GM18507 (cell line): ENCODE data around the gene CDH3.

Experiments
- DNase-seq: peaks from one replicate; pipeline ENCODE4 v3.0.0; 2011; ENCODE audit warnings: low read depth; ENCODE audit not compliant: insufficient read length; ENCODE audit errors: extremely low spot score
- FAIRE-seq: peaks from 2 replicates; lab custom pipeline; 2011; peaks lifted over from hg19 to GRCh38; lab: Jason Lieb, UNC

The CDH3 gene

DNA sequence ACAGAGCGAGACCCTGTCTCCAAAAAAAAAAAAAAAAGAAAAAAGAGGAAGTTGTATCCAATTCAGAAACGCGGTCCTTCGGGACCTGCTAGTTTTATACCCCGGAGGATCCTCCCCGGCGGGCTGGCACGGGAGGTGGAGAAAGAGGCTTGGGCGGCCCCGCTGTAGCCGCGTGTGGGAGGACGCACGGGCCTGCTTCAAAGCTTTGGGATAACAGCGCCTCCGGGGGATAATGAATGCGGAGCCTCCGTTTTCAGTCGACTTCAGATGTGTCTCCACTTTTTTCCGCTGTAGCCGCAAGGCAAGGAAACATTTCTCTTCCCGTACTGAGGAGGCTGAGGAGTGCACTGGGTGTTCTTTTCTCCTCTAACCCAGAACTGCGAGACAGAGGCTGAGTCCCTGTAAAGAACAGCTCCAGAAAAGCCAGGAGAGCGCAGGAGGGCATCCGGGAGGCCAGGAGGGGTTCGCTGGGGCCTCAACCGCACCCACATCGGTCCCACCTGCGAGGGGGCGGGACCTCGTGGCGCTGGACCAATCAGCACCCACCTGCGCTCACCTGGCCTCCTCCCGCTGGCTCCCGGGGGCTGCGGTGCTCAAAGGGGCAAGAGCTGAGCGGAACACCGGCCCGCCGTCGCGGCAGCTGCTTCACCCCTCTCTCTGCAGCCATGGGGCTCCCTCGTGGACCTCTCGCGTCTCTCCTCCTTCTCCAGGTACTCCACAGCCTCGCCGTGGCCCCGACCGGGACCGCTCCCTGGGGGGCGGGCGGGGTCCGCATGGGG is at the start of gene CDH3:
Gene CDH3, plus strand, starts transcription at position 596 of the 779 bp plus-strand sequence. Its CDS starts 70 bp downstream, at position 666.
- DNase-seq: no peak
- FAIRE-seq: no peak

DNA sequence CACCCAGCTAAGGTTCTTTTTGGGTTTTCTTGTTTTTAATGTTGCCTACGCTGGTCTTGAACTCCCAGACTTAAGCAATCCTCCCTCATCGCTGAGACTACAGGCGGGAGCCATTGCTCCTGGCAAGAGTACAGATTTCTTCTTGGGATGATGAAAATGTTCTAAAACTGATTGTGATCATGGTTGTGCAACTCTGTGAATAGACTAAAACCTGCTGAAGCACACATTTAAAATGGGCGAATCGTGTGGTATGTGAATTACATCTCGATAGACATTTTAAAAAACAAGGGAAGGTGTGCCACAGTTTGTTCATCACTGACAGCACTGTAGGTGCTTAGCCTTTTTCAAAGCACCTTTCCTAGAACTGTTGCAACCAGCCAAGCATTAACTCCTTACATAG is 48.8 kb upstream of the CDH3 start:
- FAIRE-seq: no peak
- no peak for DNase-seq

DNA sequence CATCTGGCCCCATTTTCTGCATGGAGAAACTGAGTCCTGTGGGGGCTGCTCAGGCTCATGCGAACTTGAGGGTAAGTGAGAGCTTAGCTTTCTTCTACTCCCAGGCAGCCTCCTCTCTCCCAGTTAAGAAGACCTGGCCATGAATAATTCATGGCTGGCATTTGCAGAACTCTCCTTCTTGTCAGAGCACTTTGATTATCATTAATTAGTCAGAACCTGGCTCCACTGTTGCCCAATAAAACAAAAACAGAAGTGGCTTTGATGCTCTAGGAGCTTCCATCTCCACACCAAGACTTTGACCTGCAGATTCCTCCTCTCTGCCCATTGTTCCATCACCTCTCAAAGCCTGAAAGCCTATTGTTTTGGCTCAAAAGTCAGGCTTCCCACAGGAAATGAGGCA is 45.5 kb upstream of the CDH3 start:
- no peak for DNase-seq

DNA sequence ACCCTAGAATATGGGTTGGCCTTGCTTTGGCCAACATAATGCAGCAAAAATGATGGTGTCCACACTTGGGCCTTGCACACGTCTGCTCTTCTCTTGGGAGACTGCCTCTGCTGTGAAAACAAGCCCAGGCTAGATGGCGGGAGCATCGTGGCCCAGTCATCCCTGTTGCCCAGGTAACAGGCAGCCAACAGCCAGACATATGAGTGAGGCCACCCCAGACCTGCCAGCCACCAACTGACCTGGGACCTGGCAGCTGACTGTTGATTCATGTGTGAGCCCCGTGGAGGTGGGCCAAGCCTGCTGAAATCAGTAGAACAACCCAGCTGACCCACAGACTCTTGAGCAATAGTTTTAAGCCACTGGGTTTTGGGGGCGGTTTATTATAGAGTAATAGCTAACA is 39.4 kb upstream of the CDH3 start:
- DNase-seq (no peak), FAIRE-seq (no peak)

More for the DNA sequence above, 45.5 kb upstream of the CDH3 start:
- FAIRE-seq: no peak

DNA sequence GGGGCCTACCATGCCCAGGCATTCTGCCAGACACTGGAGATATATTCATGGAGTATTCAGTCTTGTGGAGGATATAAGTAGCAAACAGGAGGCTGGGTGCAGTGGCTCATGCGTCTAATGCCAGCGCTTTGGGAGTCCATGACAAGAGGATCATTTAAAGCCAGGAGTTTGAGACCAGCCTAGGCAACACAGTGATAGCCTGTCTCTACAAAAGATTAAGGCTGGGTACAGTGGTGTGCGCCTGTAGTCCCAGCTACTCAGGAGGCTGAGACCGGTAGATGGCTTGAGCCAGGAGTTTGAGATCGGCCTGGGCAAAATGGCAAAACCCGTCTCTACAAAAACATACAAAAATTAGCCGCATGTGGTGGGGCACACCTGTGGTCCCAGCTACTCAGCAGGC is 37.7 kb upstream of the CDH3 start:
- FAIRE-seq (no peak), DNase-seq (no peak)

DNA sequence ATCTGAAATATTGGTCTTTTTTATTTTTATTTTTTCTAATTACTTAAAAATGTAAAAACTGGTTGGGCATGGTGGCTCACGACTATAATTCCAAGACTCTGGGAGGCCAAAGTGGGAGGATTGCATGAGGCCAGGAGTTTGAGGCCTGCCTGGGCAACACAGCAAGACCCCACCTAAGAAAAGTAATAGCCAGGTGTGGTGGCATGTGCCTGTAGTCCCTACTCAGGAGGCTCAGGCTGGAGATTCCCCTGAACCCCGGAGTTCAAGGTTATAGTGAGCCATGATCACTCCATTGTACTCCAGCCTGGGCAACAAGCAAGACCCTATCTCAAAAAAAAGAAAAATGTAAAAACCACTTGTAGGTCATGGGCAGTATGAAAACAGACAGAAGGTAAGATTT is 36.8 kb upstream of the CDH3 start:
- DNase-seq: no peak
- FAIRE-seq: no peak

DNA sequence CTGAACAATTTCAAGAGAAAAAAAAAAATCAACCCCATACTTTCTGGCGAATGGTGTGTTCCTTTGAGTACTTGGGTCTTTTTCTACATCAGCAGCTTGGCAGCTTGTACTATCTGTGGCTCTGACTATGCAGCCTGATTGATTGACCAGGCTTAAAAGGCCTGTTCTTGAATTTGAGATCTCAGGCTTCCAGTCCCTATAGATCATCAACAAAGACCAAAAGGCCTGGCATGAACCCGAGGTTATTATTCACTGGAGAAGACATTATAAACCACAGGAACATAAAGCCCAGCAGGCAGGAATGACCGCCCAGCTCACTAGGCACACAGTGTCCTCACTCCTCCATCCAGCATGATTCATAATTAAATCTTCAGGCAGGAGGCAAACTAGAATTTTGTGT is 32.1 kb upstream of the CDH3 start:
- no peak for FAIRE-seq
- DNase-seq: no peak

DNA sequence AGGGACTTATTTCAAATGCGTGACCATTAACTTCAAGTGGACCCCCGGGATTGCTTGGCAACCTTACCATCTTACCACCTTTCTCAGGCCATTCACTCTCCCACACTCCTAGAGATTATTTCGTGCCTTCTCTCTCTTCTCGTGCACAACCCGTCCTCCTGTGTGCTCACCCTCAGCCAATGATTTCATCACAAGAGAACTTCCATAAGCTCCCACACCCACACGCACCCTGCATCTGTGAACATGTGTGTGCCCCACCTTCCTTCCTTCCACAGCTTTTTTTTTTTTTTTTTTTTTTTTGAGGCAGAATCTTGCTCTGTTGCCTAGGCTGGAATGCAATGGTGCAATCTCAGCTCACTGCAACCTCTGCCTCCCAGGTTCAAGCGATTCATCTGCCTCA is 27.4 kb upstream of the CDH3 start:
- DNase-seq (no peak), FAIRE-seq (no peak)

DNA sequence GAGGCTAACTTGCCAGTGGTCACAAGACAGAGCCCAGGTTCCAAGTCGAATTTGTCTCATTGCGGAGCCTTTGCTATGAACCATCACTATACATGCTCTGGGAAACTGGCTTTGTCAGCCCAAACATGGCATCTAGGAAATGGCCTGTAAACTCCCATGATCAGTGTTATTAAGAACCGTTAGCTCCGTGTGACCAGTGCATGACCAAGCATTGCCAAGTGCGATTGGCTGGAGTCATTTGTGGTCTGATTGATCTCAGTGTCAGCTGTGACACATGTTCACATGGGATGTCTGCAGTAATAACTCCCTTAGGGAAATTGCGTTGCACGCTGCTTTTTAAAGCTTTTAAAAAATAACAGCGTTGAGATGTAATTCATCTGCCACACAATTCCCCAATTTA is 18.6 kb upstream of the CDH3 start:
- DNase-seq (no peak), FAIRE-seq (no peak)

DNA sequence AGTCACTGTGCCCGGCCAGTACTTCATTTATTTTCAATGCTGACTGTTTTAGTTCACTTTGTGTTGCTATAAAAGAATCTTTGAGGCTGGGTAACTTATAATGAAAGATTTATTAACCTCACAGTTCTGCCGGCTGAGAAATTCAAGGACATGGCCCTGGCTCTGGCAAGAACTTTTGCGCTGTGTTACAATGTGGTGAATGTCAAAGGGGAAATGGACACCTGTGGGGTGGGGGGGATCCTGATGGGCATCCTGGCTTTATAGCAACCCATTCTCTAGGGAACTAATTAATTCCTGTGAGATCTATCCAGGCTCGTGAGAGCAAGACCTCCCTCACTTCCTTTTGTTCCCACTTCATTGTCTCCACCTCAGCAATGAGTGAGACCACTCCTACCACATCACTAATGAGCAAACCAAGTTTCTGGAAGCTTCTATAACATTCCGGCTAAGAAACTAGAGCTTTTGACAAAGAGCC is 17.1 kb upstream of the CDH3 start:
- DNase-seq (no peak), FAIRE-seq (no peak)

DNA sequence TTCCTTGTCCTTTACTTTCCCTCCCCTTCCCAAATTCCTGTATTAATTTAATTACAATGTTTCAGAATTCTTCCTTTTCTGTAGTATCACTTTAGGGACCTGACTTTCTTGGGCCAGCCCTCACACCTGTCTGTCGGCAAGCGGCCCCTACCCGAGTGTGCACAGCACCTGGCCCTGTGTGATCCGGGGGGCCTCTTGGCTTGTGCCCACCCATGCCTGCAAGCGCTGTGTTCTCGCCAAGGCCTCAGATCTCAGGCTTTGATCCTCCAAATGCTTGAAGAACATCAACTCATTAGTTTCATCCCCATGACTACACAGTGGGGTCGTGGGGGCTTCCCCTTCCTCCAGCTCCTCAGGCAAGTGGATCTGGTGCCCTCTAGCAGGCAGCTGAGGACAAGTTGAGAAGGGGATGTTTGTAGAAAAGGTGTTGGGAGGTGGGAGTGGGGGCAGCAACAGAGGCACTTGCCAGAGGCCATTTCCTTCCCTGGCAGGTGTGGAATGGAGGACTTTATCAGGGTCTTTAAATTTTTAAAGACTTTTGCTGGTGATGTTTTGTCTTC is 15.7 kb upstream of the CDH3 start:
- FAIRE-seq (no peak), DNase-seq (no peak)

DNA sequence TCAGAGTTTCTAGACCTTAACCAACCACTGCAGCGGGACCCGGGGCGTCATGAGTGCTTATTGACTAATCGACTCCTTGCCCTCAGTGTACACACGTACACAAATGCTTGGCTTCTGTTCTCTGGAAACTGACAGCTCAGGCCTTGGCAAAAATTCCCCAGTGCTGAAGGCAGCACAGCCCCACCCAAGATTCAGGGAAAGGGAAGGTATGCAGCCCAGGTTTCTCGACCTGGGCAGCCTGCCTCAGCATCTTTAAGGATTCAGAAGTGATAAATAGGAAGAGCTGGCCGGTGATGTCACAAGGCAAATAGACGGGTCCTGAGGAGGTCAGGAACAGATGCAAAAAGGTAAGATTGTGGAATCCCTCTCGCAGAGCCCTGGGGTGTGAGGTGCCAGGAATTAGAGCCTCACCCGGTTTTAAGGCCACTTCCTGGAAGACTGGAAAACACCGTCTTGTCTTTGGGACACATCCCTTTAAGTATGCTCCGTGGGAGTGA is 9.0 kb upstream of the CDH3 start:
- FAIRE-seq (no peak), DNase-seq (no peak)

DNA sequence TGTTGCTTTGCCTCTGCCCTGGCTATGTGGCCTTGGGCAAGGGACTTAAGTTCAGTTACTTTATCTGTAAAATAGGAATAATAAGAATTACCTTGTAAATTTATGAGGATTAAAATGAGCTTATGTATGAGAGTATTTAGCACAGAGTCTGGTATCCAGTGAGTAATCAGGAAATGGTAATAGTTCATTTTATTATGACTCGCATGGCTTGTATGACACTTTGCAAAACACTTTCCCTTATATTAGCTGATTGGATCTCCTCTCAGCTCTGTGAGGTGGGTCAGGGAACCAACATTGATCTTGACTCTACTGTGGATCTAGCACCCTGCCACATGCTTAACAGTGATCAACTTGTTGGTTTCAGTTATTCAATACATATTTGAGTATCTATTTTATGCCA is 8.3 kb upstream of the CDH3 start:
- FAIRE-seq: no peak
- DNase-seq: no peak

DNA sequence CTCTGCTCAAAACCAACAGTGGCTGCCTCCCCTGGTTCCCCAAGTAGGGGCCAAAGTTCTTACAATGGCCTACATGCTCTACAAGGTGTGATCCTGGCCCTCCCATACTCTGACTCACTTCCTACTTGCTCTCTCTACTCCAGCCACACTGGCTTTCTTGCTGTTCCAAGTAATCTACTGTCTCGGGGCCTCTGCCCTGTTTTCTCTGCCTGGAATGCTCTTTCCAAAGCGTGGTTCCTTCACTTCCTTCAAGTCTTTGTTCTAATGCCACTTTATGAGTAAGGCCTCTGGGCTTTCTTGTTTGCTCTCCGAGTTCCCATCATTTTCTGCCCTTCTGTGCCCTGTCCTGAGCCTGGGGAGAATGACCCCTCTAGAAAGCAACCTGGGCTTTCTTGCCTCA is 4.1 kb upstream of the CDH3 start:
- DNase-seq (no peak), FAIRE-seq (no peak)

DNA sequence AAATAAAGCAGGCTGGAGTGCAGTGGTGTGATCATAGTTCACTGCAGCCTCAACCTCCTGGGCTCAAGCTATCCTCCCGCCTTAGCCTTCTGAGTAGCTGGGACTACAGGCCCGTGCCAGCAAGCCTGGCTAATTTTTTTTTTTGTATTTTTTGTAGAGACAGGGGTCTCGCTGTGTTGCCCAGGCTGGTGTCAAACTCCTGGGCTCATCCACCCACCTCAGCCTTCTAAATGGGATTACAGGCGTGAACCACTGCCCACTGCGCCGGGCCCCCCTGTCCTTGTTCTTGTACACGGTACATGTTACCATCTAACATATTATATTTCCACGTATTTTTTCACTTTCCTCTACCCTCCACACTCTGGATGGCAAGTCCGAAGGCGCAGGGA is 3.1 kb upstream of the CDH3 start:
- DNase-seq: no peak
- no peak for FAIRE-seq

DNA sequence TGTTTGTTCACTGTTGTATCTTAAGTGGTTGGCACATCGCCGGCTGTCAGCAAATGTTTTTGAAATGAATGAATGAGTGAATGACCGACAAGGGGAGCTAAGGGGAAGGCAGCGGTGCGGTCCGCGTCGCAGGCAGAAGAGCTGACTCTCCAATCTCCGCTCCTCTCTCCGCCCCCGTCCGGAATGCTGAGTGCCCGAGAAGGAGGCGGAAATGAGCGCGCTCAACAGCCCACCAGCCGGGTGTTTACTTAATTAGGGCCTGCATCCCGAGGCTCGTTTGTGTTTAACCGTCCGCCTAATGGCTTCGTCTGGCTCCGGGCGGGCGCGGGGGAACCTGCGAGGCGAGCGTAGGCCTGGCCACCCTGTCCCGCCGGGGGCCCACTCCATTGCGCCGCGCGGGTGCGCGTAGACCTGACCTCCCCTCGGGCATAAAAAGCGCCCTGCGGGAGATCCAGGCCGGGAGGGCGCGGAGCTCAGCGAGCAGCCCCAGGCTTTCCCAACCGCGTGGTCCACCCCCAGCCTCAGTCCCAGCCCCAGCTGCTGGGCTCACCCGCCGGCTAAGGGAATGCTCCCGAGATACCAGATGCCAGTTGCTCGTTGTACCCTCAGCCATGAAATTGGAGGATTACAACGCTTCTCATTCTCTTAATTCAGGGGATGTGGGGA is 2.5 kb upstream of the CDH3 start:
- DNase-seq (no peak), FAIRE-seq (no peak)

DNA sequence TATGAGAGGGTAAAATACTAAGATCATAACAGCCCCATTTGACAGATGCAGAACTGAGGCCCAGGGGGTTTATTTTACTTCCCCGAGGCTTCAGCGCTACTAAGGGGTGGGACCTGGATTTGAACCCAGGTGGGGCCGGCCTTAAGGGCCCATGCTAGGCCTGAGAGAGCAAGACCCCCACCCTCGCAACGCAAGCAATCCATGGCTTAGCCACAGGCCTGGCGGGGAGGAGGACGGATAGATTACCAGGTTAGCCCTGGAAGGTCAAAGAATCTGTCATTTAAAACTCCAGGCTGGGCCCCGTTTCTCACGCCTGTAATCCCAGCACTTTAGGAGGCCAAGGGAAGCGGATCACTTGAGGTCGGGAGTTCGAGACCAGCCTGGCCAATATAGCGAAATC is 1.9 kb upstream of the CDH3 start:
- FAIRE-seq (no peak), DNase-seq (no peak)

DNA sequence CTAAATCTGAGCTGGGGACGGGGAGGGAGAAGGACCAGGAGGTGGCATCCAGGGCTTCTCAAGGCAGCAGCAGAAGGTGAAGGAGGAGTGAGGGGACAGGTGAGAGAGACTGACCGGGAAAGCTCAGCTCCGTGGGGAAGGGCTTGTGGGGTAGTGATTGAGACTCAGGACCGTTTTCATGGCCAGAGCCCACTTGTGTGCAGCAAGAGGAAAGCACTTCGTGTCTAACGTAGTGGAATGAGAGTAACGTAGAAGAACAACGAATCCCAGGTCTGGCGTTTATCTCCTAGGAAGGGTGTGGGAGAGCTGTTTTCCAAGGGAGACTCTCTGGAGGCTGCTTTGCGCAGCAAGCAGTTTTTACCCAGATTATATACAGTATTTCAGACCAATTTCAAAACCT is 1.3 kb upstream of the CDH3 start:
- no peak for DNase-seq
- FAIRE-seq: no peak

DNA sequence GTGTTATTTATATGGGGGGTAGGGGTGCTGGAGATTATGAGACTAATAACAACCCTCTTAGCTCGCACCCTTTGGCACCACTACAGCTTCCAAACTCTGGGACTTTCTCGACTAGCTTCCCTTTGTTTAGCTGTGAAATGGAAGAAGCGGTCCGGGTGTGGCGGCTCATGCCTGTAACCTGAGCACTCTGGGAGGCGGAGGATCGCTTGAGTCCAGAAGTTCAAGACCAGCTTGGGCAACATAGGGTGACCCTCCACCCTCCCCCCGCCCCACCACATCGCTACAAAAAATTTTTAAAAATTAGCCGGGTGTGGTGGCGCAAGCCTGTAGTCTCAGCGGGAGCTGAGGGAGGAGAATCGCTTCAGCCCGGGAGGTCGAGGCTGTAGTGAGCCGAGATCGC is 814 bp upstream of the CDH3 start:
- DNase-seq: no peak
- FAIRE-seq: no peak

DNA sequence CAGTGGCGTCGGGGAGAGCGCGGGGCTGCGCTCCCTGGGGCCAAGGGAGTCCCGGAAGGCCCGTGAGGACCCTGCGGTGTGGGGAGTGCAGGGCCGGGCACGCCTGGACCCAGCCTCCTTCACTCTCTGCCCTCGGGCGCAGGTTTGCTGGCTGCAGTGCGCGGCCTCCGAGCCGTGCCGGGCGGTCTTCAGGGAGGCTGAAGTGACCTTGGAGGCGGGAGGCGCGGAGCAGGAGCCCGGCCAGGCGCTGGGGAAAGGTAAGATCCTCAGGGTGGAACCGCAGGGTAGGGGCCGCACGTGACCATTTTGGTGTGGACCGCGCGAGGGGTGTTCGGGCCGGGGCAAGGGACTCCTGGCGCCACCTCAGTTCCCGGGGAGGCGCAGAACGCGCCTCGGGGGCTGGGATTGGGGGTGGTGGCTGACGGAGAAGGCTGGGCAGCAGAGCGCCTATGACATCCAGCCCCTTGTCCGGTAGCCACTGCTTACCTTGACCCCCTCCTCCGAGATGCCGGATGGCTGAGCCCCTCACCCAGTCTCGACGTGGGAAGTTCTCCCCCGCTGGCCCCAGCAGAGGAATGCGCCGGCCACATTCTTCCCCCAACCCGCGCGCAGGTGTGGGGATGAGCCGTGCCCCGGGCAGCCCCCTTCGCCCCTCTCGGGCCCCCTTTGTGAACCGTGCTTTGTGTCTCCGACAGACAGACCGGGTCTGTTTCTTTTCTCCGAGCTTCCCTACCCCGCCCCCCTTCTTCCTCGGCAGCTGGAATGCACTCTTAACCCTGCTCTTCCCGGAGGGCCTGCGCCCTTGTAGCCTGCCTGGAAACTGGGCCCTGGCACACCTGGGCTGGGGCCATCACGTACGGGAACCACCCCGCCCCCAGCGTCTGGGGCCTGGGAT is 631 bp downstream of the CDH3 start:
- DNase-seq: no peak
- FAIRE-seq: no peak
